ENCODE measurements around the gene ATP9B. TPM values are rescaled to one million over a fixed set of nuclear protein-coding genes. Genes with fewer than 3 reads are reported as not detected.

Gene ATP9B
- total and polyA plus RNA-seq, 3 donors from 2014 or later: 32.4 to 113 (median 78.2) TPM

DNA sequence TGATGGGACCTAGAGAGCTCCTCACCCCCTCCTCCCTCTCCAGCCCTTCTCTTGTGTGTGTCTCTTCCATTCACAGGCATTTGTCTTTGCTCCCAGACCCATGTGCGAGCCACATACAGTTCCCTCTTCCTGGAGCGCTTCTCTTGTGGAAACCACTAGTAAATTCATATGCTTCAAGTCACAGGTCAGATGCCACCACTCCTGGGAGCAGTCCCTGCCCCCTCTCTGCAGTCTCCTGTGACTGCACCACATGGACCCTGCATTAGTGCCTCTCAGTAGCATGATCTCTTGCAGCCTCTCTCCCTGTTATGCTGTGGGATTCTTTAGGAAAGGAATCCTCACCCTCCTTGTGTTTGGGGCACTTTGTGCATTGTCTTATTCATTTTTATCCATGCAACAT lies 230.1 kb downstream of the ATP9B start:
- DNase-seq: no peak
- Histone ChIP-seq H3K36me3 (ENCODE audit: low read depth, missing control alignments) (no peaks in the 10 kb centered on the region), H3K9me3 (no peaks in the 10 kb centered on the region), H3K4me3 (no peak overlapping the region), H3K27ac (no peak overlapping the region), H3K27me3 (no peaks in the 10 kb centered on the region), H3K4me1 (no peaks in the 10 kb centered on the region)
- TF ChIP-seq, protein P1, sequence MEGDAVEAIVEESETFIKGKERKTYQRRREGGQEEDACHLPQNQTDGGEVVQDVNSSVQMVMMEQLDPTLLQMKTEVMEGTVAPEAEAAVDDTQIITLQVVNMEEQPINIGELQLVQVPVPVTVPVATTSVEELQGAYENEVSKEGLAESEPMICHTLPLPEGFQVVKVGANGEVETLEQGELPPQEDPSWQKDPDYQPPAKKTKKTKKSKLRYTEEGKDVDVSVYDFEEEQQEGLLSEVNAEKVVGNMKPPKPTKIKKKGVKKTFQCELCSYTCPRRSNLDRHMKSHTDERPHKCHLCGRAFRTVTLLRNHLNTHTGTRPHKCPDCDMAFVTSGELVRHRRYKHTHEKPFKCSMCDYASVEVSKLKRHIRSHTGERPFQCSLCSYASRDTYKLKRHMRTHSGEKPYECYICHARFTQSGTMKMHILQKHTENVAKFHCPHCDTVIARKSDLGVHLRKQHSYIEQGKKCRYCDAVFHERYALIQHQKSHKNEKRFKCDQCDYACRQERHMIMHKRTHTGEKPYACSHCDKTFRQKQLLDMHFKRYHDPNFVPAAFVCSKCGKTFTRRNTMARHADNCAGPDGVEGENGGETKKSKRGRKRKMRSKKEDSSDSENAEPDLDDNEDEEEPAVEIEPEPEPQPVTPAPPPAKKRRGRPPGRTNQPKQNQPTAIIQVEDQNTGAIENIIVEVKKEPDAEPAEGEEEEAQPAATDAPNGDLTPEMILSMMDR (IDR thresholded peaks at IDR 0.05): no peak
- no peak for TF ChIP-seq POLR2A (IDR thresholded peaks at IDR 0.05)
- intact Hi-C loops (cut with DNase I; ENCODE audit: low total_unique reads): no loop called here
- 94 to 97% methylated on average over 2 of the region's 2 CpGs for WGBS, 2 donors

DNA sequence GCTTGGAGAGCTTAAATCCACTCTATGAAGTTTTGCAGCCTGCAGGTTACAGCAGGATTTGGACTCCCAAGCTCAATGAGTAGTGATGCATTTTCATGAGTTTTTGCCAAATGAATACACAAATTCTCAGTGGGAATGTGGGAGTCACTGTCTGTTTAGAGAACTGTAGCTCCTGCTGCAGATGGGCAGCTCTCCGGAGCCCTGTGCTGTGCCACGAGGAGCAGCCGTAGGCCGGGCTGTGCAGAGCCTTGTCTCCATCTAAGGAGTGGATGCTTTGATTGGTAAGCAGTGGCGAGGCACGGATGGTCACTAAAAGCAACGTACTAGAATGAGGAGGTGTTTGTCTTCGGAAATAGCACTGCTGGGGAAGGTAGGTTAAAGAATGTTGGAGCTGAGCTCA lies 230.5 kb downstream of the ATP9B start:
- 92 to 95% methylated on average over 8 of the region's 8 CpGs for WGBS, 2 donors
- H3K36me3 ChIP-seq (ENCODE audit: low read depth, missing control alignments): no peaks in the 10 kb centered on the region

DNA sequence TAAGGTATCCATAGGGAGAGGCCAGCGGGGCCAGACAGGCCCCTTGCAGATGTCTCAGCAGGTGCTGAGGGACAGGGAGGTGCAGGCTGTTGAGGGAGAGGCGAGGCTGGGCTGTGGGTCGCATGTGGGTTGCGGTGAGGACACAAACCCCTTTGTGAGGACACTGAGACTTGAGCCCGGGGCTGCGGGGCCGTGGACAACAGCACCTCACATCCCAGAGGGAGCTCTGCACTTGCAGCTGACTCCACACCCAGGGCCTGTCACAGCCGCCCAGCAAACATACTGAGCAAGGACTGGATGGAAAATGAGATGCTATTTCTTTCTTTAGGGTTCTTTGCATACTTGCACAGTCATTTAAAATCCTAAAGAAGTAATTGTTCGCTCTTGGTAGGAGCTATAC lies 231.2 kb downstream of the ATP9B start:
- Histone ChIP-seq H3K4me3 (no peak overlapping the region), H3K9me3 (no peaks in the 10 kb centered on the region), H3K4me1 (no peaks in the 10 kb centered on the region), H3K27me3 (no peaks in the 10 kb centered on the region), H3K27ac (no peak overlapping the region), H3K36me3 (ENCODE audit: low read depth, missing control alignments) (no peaks in the 10 kb centered on the region)
- TF ChIP-seq POLR2A (IDR thresholded peaks at IDR 0.05): no peak
- TF ChIP-seq, protein P1 (IDR thresholded peaks at IDR 0.05): no peak
- DNase-seq: no peak
- intact Hi-C loops (cut with DNase I; ENCODE audit: low total_unique reads): no loop called here
- 81 to 89% methylated on average over 7 to 9 of the region's 9 CpGs for WGBS, 2 donors

More for the DNA sequence above, 230.5 kb downstream of the ATP9B start:
- Histone ChIP-seq H3K4me3 (no peak overlapping the region), H3K27ac (no peak overlapping the region), H3K9me3 (no peaks in the 10 kb centered on the region), H3K27me3 (no peaks in the 10 kb centered on the region), H3K4me1 (no peaks in the 10 kb centered on the region)
- intact Hi-C loops (cut with DNase I; ENCODE audit: low total_unique reads): no loop called here
- TF ChIP-seq POLR2A (IDR thresholded peaks at IDR 0.05): no peak
- TF ChIP-seq, protein P1 (IDR thresholded peaks at IDR 0.05): no peak
- DNase-seq: no peak

DNA sequence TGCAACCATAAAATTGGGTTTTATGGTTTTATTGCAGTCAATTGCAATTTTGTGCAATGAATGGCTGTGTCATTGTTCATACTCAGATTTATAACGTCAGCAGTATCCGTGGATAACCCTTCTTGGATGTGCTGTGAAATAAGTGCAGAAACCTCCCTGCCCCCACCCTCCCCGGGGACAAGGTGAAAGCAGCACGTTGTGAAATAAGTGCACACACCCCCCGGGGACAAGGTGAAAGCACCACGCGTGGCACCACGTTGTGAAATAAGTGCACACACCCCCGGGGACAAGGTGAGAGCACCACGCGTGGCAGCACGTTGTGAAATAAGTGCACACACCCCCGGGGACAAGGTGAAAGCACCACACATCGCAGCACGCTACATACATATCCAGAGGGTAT lies 232.9 kb downstream of the ATP9B start:
- H3K36me3 ChIP-seq (ENCODE audit: low read depth, missing control alignments): no peaks in the 10 kb centered on the region
- DNase-seq: no peak
- intact Hi-C loops (cut with DNase I; ENCODE audit: low total_unique reads): no loop called here
- no peaks in the 10 kb centered on the region for H3K4me1 ChIP-seq
- no peak overlapping the region for H3K27ac ChIP-seq
- no peaks in the 10 kb centered on the region for H3K9me3 ChIP-seq
- H3K4me3 ChIP-seq: no peak overlapping the region
- WGBS, 2 donors: 93 to 95% methylated on average over 15 of the region's 15 CpGs
- TF ChIP-seq, protein P1 (IDR thresholded peaks at IDR 0.05): no peak
- no peak for TF ChIP-seq POLR2A (IDR thresholded peaks at IDR 0.05)
- H3K27me3 ChIP-seq: no peaks in the 10 kb centered on the region

DNA sequence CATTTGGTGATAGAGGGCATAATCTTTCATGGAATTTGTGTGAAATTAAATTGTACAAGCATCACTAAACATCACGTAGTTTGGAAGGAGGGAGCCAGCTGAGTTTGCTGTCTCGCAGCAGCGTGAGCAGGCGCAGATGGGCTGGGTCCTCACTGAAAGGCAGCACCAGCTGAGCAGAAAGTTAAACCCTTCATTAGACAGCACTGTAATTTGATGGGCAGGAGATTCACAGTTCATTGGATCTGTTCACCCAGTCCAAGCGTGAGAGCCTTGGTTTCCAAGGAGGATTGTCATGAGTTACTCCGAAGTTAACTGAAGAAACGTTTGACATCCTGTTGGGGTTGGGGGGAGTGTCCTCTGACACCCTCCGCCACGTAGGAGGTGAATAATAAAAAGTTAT lies 236.7 kb downstream of the ATP9B start:
- Histone ChIP-seq H3K36me3 (ENCODE audit: low read depth, missing control alignments) (no peaks in the 10 kb centered on the region), H3K4me1 (no peaks in the 10 kb centered on the region), H3K4me3 (no peak overlapping the region), H3K27me3 (no peaks in the 10 kb centered on the region), H3K27ac (no peak overlapping the region), H3K9me3 (no peaks in the 10 kb centered on the region)
- 86 to 90% methylated on average over 9 of the region's 9 CpGs for WGBS, 2 donors
- TF ChIP-seq, protein P1 (IDR thresholded peaks at IDR 0.05): no peak
- no peak for TF ChIP-seq POLR2A (IDR thresholded peaks at IDR 0.05)
- intact Hi-C loops (cut with DNase I; ENCODE audit: low total_unique reads): no loop called here
- no peak for DNase-seq
